GM23338 (cell line): Measurements from ENCODE around the gene ZBTB5. TPM values are rescaled to one million over a fixed set of nuclear protein-coding genes. Genes with fewer than 3 reads are reported as not detected.

Experiments
- ATAC-seq: fragments of 200-7000 bp; cut with Tn5 transposase; 3 replicates; pipeline ENCODE4 v1.9.1; 2020
- DNase-seq: peaks from one replicate; pipeline ENCODE4 v3.0.0-alpha.2; 2015; ENCODE audit warnings: low spot score
- H2AFZ ChIP-seq: fragments of 200-600 bp; sonication (generic); 2 replicates; pipeline ENCODE4 v1.8.0; 2016; ENCODE audit warnings: antibody characterized with exemption, mild to moderate bottlenecking, moderate library complexity
- H3F3A ChIP-seq: fragments of 200-600 bp; sonication (generic); replicated peaks from 2 replicates; pipeline ENCODE4 v1.8.0; 2017; ENCODE audit warnings: antibody characterized with exemption, mixed run types, low read depth
- H3K27ac ChIP-seq: fragments of 200-600 bp; sonication (generic); 2 replicates; pipeline ENCODE4 v1.6.1; 2016; ENCODE audit warnings: low read depth
- H3K27me3 ChIP-seq: fragments of 200-600 bp; sonication (generic); 2 replicates; pipeline ENCODE4 v1.8.0; 2016; ENCODE audit warnings: mild to moderate bottlenecking, mixed run types, moderate library complexity; ENCODE audit not compliant: insufficient read depth
- H3K36me3 ChIP-seq: fragments of 200-600 bp; sonication (generic); 2 replicates; pipeline ENCODE4 v1.8.0; 2016; ENCODE audit warnings: mild to moderate bottlenecking; ENCODE audit not compliant: insufficient read depth
- H3K4me1 ChIP-seq: fragments of 200-600 bp; sonication (generic); 2 replicates; pipeline ENCODE4 v1.8.0; 2016; ENCODE audit warnings: mild to moderate bottlenecking, moderate library complexity; ENCODE audit not compliant: insufficient read depth
- H3K4me2 ChIP-seq: fragments of 200-600 bp; sonication (generic); 2 replicates; pipeline ENCODE4 v1.7.1; 2017; ENCODE audit warnings: mixed run types
- H3K4me3 ChIP-seq: fragments of 200-600 bp; sonication (generic); 2 replicates; pipeline ENCODE4 v1.6.1; 2016; ENCODE audit warnings: mixed run types
- H3K79me2 ChIP-seq: fragments of 200-600 bp; sonication (generic); replicated peaks from 2 replicates; pipeline ENCODE4 v1.8.0; 2017; ENCODE audit warnings: mild to moderate bottlenecking; ENCODE audit not compliant: insufficient read depth
- H3K9me2 ChIP-seq: fragments of 200-600 bp; sonication (generic); 2 replicates; pipeline ENCODE4 v1.8.0; 2017; ENCODE audit not compliant: insufficient read depth
- H4K20me1 ChIP-seq: fragments of 200-600 bp; sonication (generic); replicated peaks from 2 replicates; pipeline ENCODE4 v1.8.0; 2017; ENCODE audit warnings: mild to moderate bottlenecking; ENCODE audit not compliant: insufficient read depth
- H3K27ac Mint-ChIP-seq: 2 replicates; pipeline ENCODE4 v1.8.0; 2020; ENCODE audit warnings: inconsistent platforms, mild to moderate bottlenecking, moderate library complexity, mixed read lengths
- H3K27me3 Mint-ChIP-seq: 3 replicates; pipeline ENCODE4 v1.8.0; 2022; ENCODE audit warnings: low read depth, mild to moderate bottlenecking, moderate library complexity, mixed read lengths, inconsistent platforms; ENCODE audit not compliant: insufficient read depth, poor library complexity
- H3K36me3 Mint-ChIP-seq: 3 replicates; pipeline ENCODE4 v1.8.0; 2021; ENCODE audit warnings: low read depth, mild to moderate bottlenecking, inconsistent platforms, moderate library complexity, mixed read lengths
- H3K4me1 Mint-ChIP-seq: 3 replicates; pipeline ENCODE4 v1.8.0; 2020; ENCODE audit warnings: mild to moderate bottlenecking, inconsistent platforms, mixed read lengths
- H3K4me3 Mint-ChIP-seq: 3 replicates; pipeline ENCODE4 v1.8.0; 2021; ENCODE audit warnings: moderate library complexity, mild to moderate bottlenecking, inconsistent platforms, mixed read lengths
- H3K9me3 Mint-ChIP-seq: 3 replicates; pipeline ENCODE4 v1.8.0; 2020; ENCODE audit warnings: moderate library complexity, mild to moderate bottlenecking, inconsistent platforms, mixed read lengths
- ETS1 ChIP-seq: IDR thresholded peaks from 2 replicates; pipeline ENCODE4 v1.6.1; 2016; ENCODE audit warnings: antibody characterized with exemption
- EZH2 ChIP-seq: fragments of 200-600 bp; sonication (generic); IDR thresholded peaks from one replicate; pipeline ENCODE4 v1.8.0; 2017; ENCODE audit warnings: antibody characterized with exemption, mild to moderate bottlenecking, low read depth; ENCODE audit not compliant: unreplicated experiment
- EZH2phosphoT487 ChIP-seq: fragments of 200-600 bp; sonication (generic); IDR thresholded peaks from one replicate; pipeline ENCODE4 v1.8.1; 2018; ENCODE audit warnings: antibody characterized with exemption; ENCODE audit not compliant: unreplicated experiment
- JUNB ChIP-seq: IDR thresholded peaks from one replicate; pipeline ENCODE4 v1.6.1; 2016; ENCODE audit warnings: antibody characterized with exemption; ENCODE audit not compliant: unreplicated experiment
- NANOG ChIP-seq: IDR thresholded peaks from 2 replicates; pipeline ENCODE4 v1.6.1; 2016; ENCODE audit warnings: antibody characterized with exemption, borderline replicate concordance
- POLR2AphosphoS5 ChIP-seq: IDR thresholded peaks from 2 replicates; pipeline ENCODE4 v1.6.1; 2016; ENCODE audit warnings: antibody characterized with exemption, low read depth
- STAT1 ChIP-seq: IDR thresholded peaks from one replicate; pipeline ENCODE4 v1.6.1; 2016; ENCODE audit warnings: antibody characterized with exemption; ENCODE audit not compliant: unreplicated experiment
- ZNF114 ChIP-seq: fragments of 250-450 bp; sonication (Bioruptor Pico); IDR thresholded peaks from 2 replicates; pipeline ENCODE4 v1.5.0; 2020; ENCODE audit warnings: mild to moderate bottlenecking, moderate library complexity
- ZNF331 ChIP-seq: fragments of 250-450 bp; sonication (Bioruptor Pico); IDR thresholded peaks from 2 replicates; pipeline ENCODE4 v1.5.0; 2020; ENCODE audit warnings: low read depth, mild to moderate bottlenecking, moderate library complexity
- polyA plus RNA-seq: library from polyadenylated mRNA; unstranded; fragments of >200 nt; fragmentation: Nextera tagmentation; extraction: Ambion mirVana; gene quantifications from 2 replicates; pipeline ENCODE4 v1.2.1, GENCODE V29; 2016
- total RNA-seq: library from RNA; depleted of rRNA; stranded (reverse); fragments of >200 nt; shearing (Covaris generic); gene quantifications from 2 replicates; pipeline ENCODE4 v1.2.3, GENCODE V29; 2014
- TF ChIP-seq, protein P1 (sequence below): fragments of 250-450 bp; sonication (Bioruptor Pico); IDR thresholded peaks from 2 replicates; pipeline ENCODE4 v1.5.0; 2020; ENCODE audit warnings: mild to moderate bottlenecking, moderate library complexity
- TF ChIP-seq, protein P2 (sequence below), 2 experiments: fragments of 200-600 bp in 1 of 2; sonication (generic) in 1 of 2; conservative IDR thresholded peaks; 2 replicates each; pipeline versions ENCODE4 v1.5.1 to v1.6.1; 2016 to 2017; ENCODE audit warnings: antibody characterized with exemption in 2 of 2, low read depth in 2 of 2, mild to moderate bottlenecking in 2 of 2, moderate library complexity in 1 of 2

The ZBTB5 gene
- total and polyA plus RNA-seq, 2 experiments from 2014 or later, result 2.8 to 19.5 TPM

DNA sequence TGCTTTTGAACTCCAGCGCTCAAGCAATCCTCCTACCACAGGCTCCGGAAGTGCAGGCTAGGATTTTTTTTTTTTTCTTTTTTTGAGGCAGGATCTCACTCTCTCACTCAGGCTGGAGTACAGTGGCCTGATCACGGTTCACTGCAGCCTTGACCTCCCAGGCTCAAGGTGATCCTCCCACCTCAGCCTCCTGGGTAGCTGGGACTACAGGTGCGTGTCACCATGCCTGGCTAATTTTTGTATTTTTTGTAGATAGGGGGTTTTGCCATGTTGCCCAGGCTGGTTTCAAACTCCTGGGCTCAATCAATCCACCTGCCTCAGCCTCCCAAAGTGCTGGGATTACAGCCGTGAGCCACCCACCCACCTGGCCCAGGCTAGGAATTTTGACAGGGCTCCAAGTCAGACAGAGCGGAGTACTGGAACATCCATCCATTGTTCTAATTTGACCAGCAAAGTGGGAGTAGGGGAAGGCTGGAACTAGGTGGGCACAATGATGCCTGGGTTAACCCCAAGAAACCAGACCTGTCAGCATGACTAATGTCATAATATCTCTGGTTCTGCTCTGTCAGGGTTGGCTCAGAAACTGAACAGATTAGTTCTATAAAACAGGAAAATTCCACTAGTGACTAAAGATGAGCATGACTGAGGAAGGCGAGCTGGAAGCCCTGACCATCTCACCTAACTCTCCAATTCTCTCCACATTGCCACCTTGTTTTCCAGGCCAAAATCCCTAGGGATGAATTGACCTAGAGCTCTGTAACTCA, 9.2 kb downstream of the ZBTB5 start:
- H3K4me1 Mint-ChIP-seq, result peaks cover 20% of the 10 kb centered on the region; the same call in 2 of the 3 replicates
- H3K27ac ChIP-seq, result no peak overlapping the region
- H4K20me1 ChIP-seq, result peaks cover 85% of the 10 kb centered on the region
- H3K36me3 ChIP-seq, result no peaks in the 10 kb centered on the region
- H2AFZ ChIP-seq, result no peak overlapping the region
- no peak overlapping the region for H3K4me2 ChIP-seq
- H3K4me1 ChIP-seq, result peaks cover 9% of the 10 kb centered on the region; the same call in 1 of the 2 replicates
- H3K4me3 Mint-ChIP-seq, result no peak overlapping the region
- no peaks in the 10 kb centered on the region for H3K27me3 ChIP-seq
- peaks cover 2% of the 10 kb centered on the region; the same call in 1 of the 2 replicates for H3F3A ChIP-seq
- H3K9me3 Mint-ChIP-seq, result no peaks in the 10 kb centered on the region
- H3K9me2 ChIP-seq, result no peaks in the 10 kb centered on the region
- H3K27me3 Mint-ChIP-seq, result no peaks in the 10 kb centered on the region
- DNase-seq (no peak), ATAC-seq (peak; percentile 49)
- peaks cover 16% of the 10 kb centered on the region; the same call in 1 of the 3 replicates for H3K36me3 Mint-ChIP-seq
- TF ChIP-seq ETS1, result no peak
- TF ChIP-seq ZNF114, result no peak
- H3K4me3 ChIP-seq, result no peak overlapping the region
- H3K27ac Mint-ChIP-seq, result no peak overlapping the region
- H3K79me2 ChIP-seq, result peaks cover 100% of the 10 kb centered on the region

DNA sequence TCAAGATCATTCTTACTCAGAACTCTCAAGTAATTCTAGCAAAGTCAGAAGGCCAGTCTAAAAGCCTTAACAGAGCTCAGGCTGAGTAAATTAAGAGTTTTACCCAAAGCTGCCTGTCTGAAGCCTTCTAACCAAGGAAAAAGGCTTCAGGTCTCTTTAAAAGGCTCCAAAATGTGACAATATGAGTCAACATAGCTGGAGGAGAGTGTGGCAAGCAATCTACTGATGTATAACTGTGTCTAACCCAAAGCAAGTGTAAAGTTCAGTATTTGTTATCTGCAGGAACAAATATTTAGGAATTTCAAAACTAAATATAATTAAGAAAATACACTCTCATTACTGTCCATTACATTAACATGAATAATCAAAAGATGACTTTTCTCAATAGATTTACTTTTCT, 11.0 kb downstream of the ZBTB5 start:
- peaks cover 74% of the 10 kb centered on the region for H4K20me1 ChIP-seq
- no peak overlapping the region for H3K4me3 Mint-ChIP-seq
- H3F3A ChIP-seq, result peaks cover 3% of the 10 kb centered on the region; the same call in 1 of the 2 replicates
- H3K79me2 ChIP-seq, result peaks cover 100% of the 10 kb centered on the region
- H3K4me3 ChIP-seq, result no peak overlapping the region
- no peak overlapping the region for H3K27ac ChIP-seq
- H3K9me3 Mint-ChIP-seq, result no peaks in the 10 kb centered on the region
- DNase-seq (no peak), ATAC-seq (no peak)
- peaks cover 9% of the 10 kb centered on the region; the same call in 1 of the 2 replicates for H3K4me1 ChIP-seq
- H3K27ac Mint-ChIP-seq, result no peak overlapping the region
- peaks cover 18% of the 10 kb centered on the region; the same call in 2 of the 3 replicates for H3K36me3 Mint-ChIP-seq
- peaks cover 26% of the 10 kb centered on the region; the same call in 2 of the 3 replicates for H3K4me1 Mint-ChIP-seq
- H3K27me3 ChIP-seq, result no peaks in the 10 kb centered on the region
- H3K27me3 Mint-ChIP-seq, result no peaks in the 10 kb centered on the region
- H3K36me3 ChIP-seq, result no peaks in the 10 kb centered on the region
- H2AFZ ChIP-seq, result no peak overlapping the region
- no peaks in the 10 kb centered on the region for H3K9me2 ChIP-seq
- H3K4me2 ChIP-seq, result no peak overlapping the region
- TF ChIP-seq POLR2AphosphoS5 (no peak), EZH2phosphoT487 (no peak), NANOG (no peak), STAT1 (no peak), EZH2 (no peak), ETS1 (no peak), JUNB (no peak), ZNF331 (CRISPR knock-in tag) (no peak)
- TF ChIP-seq, protein P1, sequence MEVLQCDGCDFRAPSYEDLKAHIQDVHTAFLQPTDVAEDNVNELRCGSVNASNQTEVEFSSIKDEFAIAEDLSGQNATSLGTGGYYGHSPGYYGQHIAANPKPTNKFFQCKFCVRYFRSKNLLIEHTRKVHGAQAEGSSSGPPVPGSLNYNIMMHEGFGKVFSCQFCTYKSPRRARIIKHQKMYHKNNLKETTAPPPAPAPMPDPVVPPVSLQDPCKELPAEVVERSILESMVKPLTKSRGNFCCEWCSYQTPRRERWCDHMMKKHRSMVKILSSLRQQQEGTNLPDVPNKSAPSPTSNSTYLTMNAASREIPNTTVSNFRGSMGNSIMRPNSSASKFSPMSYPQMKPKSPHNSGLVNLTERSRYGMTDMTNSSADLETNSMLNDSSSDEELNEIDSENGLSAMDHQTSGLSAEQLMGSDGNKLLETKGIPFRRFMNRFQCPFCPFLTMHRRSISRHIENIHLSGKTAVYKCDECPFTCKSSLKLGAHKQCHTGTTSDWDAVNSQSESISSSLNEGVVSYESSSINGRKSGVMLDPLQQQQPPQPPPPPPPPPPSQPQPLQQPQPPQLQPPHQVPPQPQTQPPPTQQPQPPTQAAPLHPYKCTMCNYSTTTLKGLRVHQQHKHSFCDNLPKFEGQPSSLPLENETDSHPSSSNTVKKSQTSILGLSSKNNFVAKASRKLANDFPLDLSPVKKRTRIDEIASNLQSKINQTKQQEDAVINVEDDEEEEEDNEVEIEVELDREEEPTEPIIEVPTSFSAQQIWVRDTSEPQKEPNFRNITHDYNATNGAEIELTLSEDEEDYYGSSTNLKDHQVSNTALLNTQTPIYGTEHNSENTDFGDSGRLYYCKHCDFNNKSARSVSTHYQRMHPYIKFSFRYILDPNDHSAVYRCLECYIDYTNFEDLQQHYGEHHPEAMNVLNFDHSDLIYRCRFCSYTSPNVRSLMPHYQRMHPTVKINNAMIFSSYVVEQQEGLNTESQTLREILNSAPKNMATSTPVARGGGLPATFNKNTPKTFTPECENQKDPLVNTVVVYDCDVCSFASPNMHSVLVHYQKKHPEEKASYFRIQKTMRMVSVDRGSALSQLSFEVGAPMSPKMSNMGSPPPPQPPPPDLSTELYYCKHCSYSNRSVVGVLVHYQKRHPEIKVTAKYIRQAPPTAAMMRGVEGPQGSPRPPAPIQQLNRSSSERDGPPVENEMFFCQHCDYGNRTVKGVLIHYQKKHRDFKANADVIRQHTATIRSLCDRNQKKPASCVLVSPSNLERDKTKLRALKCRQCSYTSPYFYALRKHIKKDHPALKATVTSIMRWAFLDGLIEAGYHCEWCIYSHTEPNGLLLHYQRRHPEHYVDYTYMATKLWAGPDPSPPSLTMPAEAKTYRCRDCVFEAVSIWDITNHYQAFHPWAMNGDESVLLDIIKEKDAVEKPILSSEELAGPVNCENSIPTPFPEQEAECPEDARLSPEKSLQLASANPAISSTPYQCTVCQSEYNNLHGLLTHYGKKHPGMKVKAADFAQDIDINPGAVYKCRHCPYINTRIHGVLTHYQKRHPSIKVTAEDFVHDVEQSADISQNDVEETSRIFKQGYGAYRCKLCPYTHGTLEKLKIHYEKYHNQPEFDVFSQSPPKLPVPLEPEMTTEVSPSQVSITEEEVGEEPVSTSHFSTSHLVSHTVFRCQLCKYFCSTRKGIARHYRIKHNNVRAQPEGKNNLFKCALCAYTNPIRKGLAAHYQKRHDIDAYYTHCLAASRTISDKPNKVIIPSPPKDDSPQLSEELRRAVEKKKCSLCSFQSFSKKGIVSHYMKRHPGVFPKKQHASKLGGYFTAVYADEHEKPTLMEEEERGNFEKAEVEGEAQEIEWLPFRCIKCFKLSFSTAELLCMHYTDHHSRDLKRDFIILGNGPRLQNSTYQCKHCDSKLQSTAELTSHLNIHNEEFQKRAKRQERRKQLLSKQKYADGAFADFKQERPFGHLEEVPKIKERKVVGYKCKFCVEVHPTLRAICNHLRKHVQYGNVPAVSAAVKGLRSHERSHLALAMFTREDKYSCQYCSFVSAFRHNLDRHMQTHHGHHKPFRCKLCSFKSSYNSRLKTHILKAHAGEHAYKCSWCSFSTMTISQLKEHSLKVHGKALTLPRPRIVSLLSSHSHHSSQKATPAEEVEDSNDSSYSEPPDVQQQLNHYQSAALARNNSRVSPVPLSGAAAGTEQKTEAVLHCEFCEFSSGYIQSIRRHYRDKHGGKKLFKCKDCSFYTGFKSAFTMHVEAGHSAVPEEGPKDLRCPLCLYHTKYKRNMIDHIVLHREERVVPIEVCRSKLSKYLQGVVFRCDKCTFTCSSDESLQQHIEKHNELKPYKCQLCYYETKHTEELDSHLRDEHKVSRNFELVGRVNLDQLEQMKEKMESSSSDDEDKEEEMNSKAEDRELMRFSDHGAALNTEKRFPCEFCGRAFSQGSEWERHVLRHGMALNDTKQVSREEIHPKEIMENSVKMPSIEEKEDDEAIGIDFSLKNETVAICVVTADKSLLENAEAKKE (CRISPR knock-in tag), result no peak
- TF ChIP-seq, protein P2, sequence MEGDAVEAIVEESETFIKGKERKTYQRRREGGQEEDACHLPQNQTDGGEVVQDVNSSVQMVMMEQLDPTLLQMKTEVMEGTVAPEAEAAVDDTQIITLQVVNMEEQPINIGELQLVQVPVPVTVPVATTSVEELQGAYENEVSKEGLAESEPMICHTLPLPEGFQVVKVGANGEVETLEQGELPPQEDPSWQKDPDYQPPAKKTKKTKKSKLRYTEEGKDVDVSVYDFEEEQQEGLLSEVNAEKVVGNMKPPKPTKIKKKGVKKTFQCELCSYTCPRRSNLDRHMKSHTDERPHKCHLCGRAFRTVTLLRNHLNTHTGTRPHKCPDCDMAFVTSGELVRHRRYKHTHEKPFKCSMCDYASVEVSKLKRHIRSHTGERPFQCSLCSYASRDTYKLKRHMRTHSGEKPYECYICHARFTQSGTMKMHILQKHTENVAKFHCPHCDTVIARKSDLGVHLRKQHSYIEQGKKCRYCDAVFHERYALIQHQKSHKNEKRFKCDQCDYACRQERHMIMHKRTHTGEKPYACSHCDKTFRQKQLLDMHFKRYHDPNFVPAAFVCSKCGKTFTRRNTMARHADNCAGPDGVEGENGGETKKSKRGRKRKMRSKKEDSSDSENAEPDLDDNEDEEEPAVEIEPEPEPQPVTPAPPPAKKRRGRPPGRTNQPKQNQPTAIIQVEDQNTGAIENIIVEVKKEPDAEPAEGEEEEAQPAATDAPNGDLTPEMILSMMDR (conservative IDR thresholded peaks at IDR 0.05; ENCODE audit: low read depth in 2 of 2), result no peak
